Measurements from ENCODE around the gene CFAP43. TPM values are rescaled to one million over a fixed set of nuclear protein-coding genes. Genes with fewer than 3 reads are reported as not detected.

Gene CFAP43
- total and polyA plus RNA-seq, 2 donors (not counting 1 experiment from before 2014, with no cell fraction given), result 0.12 TPM; not detected in 1

GRCh38 chr10:104080762-104081161 lies 151.4 kb downstream of the CFAP43 start:
- no peak overlapping the region for H3K27ac ChIP-seq (ENCODE audit: low read length in 2 of 2)
- ATAC-seq (ENCODE audit: low read depth) (no peak), DNase-seq (peak; percentile 34)
- no CpG with 5 or more reads among the region's 1 CpG for WGBS (ENCODE audit: insufficient coverage)
- H3K4me1 ChIP-seq (ENCODE audit: control insufficient read depth in 2 of 2, insufficient read depth in 2 of 2, low read length in 2 of 2), result no peaks in the 10 kb centered on the region
- H3K9me3 Mint-ChIP-seq (ENCODE audit: insufficient read depth), result no peaks in the 10 kb centered on the region
- no peaks in the 10 kb centered on the region for H4K20me1 ChIP-seq (ENCODE audit: control insufficient read depth, insufficient read depth, low read length, poor library complexity, severe bottlenecking)
- no peak overlapping the region for H3K4me3 ChIP-seq (ENCODE audit: control extremely low read depth in 1 of 5, extremely low read depth in 1 of 5, insufficient read depth in 1 of 5, low read depth in 2 of 5, low read length in 4 of 5)
- H3K4me2 ChIP-seq (replicated peaks; ENCODE audit: low read depth, low read length, poor library complexity, severe bottlenecking), result no peak overlapping the region
- H3K36me3 ChIP-seq (replicated peaks in 1 of 2; ENCODE audit: control extremely low read depth in 1 of 2, control insufficient read depth in 1 of 2, extremely low read depth in 1 of 2, insufficient read depth in 2 of 2, low read length in 1 of 2), result no peaks in the 10 kb centered on the region
- ChIA-PET CTCF (interaction anchor here (0.8 to 3.7 kb wide), 3 partner anchors 187 to 195 kb away, joined by 3 to 18 read pairs (median 5); no protein-coding TSS in a partner anchor), POLR2A (no interaction called here)
- intact Hi-C loops (cut with micrococcal nuclease), result loop anchor here (1.0 kb wide), 1 partner anchor 192 kb away; no protein-coding TSS in a partner anchor
- no peak overlapping the region for H3K27ac Mint-ChIP-seq
- no peaks in the 10 kb centered on the region for H3K9me3 ChIP-seq (ENCODE audit: control extremely low read depth in 1 of 3, control insufficient read depth in 2 of 3, insufficient read depth in 1 of 3, low read length in 2 of 3)
- H3K4me3 Mint-ChIP-seq, result no peak overlapping the region
- H3K79me2 ChIP-seq (ENCODE audit: control insufficient read depth, insufficient read depth, low read length), result no peaks in the 10 kb centered on the region
- no peaks in the 10 kb centered on the region for H3K4me1 Mint-ChIP-seq
- TF ChIP-seq, protein P1, sequence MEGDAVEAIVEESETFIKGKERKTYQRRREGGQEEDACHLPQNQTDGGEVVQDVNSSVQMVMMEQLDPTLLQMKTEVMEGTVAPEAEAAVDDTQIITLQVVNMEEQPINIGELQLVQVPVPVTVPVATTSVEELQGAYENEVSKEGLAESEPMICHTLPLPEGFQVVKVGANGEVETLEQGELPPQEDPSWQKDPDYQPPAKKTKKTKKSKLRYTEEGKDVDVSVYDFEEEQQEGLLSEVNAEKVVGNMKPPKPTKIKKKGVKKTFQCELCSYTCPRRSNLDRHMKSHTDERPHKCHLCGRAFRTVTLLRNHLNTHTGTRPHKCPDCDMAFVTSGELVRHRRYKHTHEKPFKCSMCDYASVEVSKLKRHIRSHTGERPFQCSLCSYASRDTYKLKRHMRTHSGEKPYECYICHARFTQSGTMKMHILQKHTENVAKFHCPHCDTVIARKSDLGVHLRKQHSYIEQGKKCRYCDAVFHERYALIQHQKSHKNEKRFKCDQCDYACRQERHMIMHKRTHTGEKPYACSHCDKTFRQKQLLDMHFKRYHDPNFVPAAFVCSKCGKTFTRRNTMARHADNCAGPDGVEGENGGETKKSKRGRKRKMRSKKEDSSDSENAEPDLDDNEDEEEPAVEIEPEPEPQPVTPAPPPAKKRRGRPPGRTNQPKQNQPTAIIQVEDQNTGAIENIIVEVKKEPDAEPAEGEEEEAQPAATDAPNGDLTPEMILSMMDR (IDR thresholded peaks at IDR 0.05), result peak; percentile 49
- no peak for TF ChIP-seq EZH2 (IDR thresholded peaks at IDR 0.05; ENCODE audit: borderline replicate concordance, insufficient read depth, low read depth, low read length, poor library complexity, severe bottlenecking)
- H3K27me3 Mint-ChIP-seq, result peaks cover 11% of the 10 kb centered on the region
- H2AFZ ChIP-seq (ENCODE audit: insufficient read depth, low read depth, low read length, poor library complexity, severe bottlenecking), result no peak overlapping the region
- H3K27me3 ChIP-seq (replicated peaks in 1 of 4; ENCODE audit: control extremely low read depth in 1 of 4, control insufficient read depth in 3 of 4, insufficient read depth in 4 of 4, low read length in 3 of 4), result no peaks in the 10 kb centered on the region
- H3K9ac ChIP-seq (ENCODE audit: low read length), result no peak overlapping the region

Small RNA genes within 50 kb of the gene (small RNA-seq; reads per million reads assigned to genes)
- gene MIR4482 (ENCODE audit: insufficient read length, low read depth, low replicate concordance) (not detected), gene MIR609 (ENCODE audit: insufficient read length, low read depth, low replicate concordance) (not detected)

Other genes with a start within 250 kb of the CFAP43 start
- not detected in 2 replicates for gene COL17A1, start 146.5 kb downstream of the CFAP43 start, total RNA-seq
- not detected in 2 replicates for gene COL17A1, start 146.5 kb downstream of the CFAP43 start, polyA plus RNA-seq
- gene SFR1, start 110.2 kb downstream of the CFAP43 start, total RNA-seq, result 15.1 and 15.3 TPM in 2 replicates
- 6.2 and 8.1 TPM in 2 replicates for gene SFR1, start 110.2 kb downstream of the CFAP43 start, polyA plus RNA-seq
- gene GSTO1, start 22.5 kb upstream of the CFAP43 start, total RNA-seq, result 36.4 and 37.7 TPM in 2 replicates
- 29.1 and 30.1 TPM in 2 replicates for gene GSTO1, start 22.5 kb upstream of the CFAP43 start, polyA plus RNA-seq
- gene GSTO2, start 36.8 kb upstream of the CFAP43 start, total RNA-seq, result 0.89 and 1.4 TPM in 2 replicates
- 0.16 and 1.2 TPM in 2 replicates for gene GSTO2, start 36.8 kb upstream of the CFAP43 start, polyA plus RNA-seq
- gene ITPRIP, start 106.1 kb upstream of the CFAP43 start, total RNA-seq, result 21.3 and 22.5 TPM in 2 replicates
- gene ITPRIP, start 106.1 kb upstream of the CFAP43 start, polyA plus RNA-seq, result 22.7 and 28.5 TPM in 2 replicates
- gene CFAP58, start 121.5 kb upstream of the CFAP43 start, total RNA-seq, result not detected in 2 replicates
- gene CFAP58, start 121.5 kb upstream of the CFAP43 start, polyA plus RNA-seq, result not detected in 2 replicates